Activated T-cell treated with anti-CD3 and anti-CD28 coated beads, Interleukin-2, amount 50 U/mL, for 24 hours (primary cell): ENCODE measurements around the gene NFIC.
"Not testable (repeated sequence)": the region's sequence is repeated elsewhere in the genome, so short reads cannot be mapped to it uniquely, and the experiment has no call there.

Source experiments
- DNase-seq: peaks from one replicate; pipeline ENCODE4 v3.0.0-alpha.2; 2020
- H3K27ac Mint-ChIP-seq: 2 replicates; pipeline ENCODE4 v1.8.0; 2020; ENCODE audit warnings: mild to moderate bottlenecking, mixed read lengths
- H3K27me3 Mint-ChIP-seq: 2 replicates; pipeline ENCODE4 v1.8.0; 2020; ENCODE audit warnings: mixed read lengths
- H3K36me3 Mint-ChIP-seq: 2 replicates; pipeline ENCODE4 v1.8.0; 2020; ENCODE audit warnings: low read depth, mixed read lengths
- H3K4me1 Mint-ChIP-seq: 2 replicates; pipeline ENCODE4 v1.8.0; 2020; ENCODE audit warnings: low read depth, mixed read lengths
- H3K4me3 Mint-ChIP-seq: 2 replicates; pipeline ENCODE4 v1.8.0; 2020; ENCODE audit warnings: mild to moderate bottlenecking, moderate library complexity, mixed read lengths
- H3K9me3 Mint-ChIP-seq: 2 replicates; pipeline ENCODE4 v1.8.0; 2020; ENCODE audit warnings: mixed read lengths

NFIC gene

GRCh38 chr19:3365836-3366752 lies at the start of gene NFIC:
NFIC (plus strand) TSS chr19:3366583; CDS start chr19:3366637, 54 bp downstream.
- peaks cover 61% of the 10 kb centered on the region for H3K4me1 Mint-ChIP-seq
- no peaks in the 10 kb centered on the region for H3K27me3 Mint-ChIP-seq
- no peaks in the 10 kb centered on the region for H3K9me3 Mint-ChIP-seq
- peak within 1 kb of the TSS; percentile 77 for H3K4me3 Mint-ChIP-seq
- no peaks in the 10 kb centered on the region for H3K36me3 Mint-ChIP-seq
- H3K27ac Mint-ChIP-seq: peak within 1 kb of the TSS; percentile 59
- peak; percentile 64 for DNase-seq

GRCh38 chr19:3316659-3317207 lies 49.6 kb upstream of the NFIC start:
- no peaks in the 10 kb centered on the region for H3K9me3 Mint-ChIP-seq
- H3K36me3 Mint-ChIP-seq: no peaks in the 10 kb centered on the region
- H3K27me3 Mint-ChIP-seq: peaks cover 47% of the 10 kb centered on the region
- DNase-seq: no peak
- H3K4me1 Mint-ChIP-seq: no peaks in the 10 kb centered on the region
- H3K4me3 Mint-ChIP-seq: no peak overlapping the region
- H3K27ac Mint-ChIP-seq: no peak overlapping the region

- Mint-ChIP-seq H3K27ac (no peak overlapping the region), H3K27me3 (peaks cover 28% of the 10 kb centered on the region), H3K9me3 (no peaks in the 10 kb centered on the region), H3K4me1 (no peaks in the 10 kb centered on the region), H3K36me3 (no peaks in the 10 kb centered on the region), H3K4me3 (no peak overlapping the region)
- DNase-seq: no peak
These were observed 46.6 kb upstream of the NFIC start for GRCh38 chr19:3319643-3320353.

- Mint-ChIP-seq H3K9me3 (no peaks in the 10 kb centered on the region), H3K27ac (no peak overlapping the region), H3K36me3 (no peaks in the 10 kb centered on the region), H3K27me3 (peaks cover 28% of the 10 kb centered on the region), H3K4me3 (no peak overlapping the region), H3K4me1 (no peaks in the 10 kb centered on the region)
- DNase-seq: no peak
These were observed 46.1 kb upstream of the NFIC start for GRCh38 chr19:3320354-3320670.

GRCh38 chr19:3320853-3321252 lies 45.5 kb upstream of the NFIC start:
- no peak for DNase-seq
- Mint-ChIP-seq H3K36me3 (no peaks in the 10 kb centered on the region), H3K27me3 (peaks cover 24% of the 10 kb centered on the region), H3K9me3 (no peaks in the 10 kb centered on the region), H3K4me3 (no peak overlapping the region), H3K4me1 (no peaks in the 10 kb centered on the region), H3K27ac (no peak overlapping the region)

GRCh38 chr19:3321696-3322095 lies 44.7 kb upstream of the NFIC start:
- H3K36me3 Mint-ChIP-seq: no peaks in the 10 kb centered on the region
- peaks cover 23% of the 10 kb centered on the region for H3K27me3 Mint-ChIP-seq
- DNase-seq: no peak
- no peaks in the 10 kb centered on the region for H3K4me1 Mint-ChIP-seq
- no peaks in the 10 kb centered on the region for H3K9me3 Mint-ChIP-seq
- no peak overlapping the region for H3K27ac Mint-ChIP-seq
- no peak overlapping the region for H3K4me3 Mint-ChIP-seq

- peaks cover 23% of the 10 kb centered on the region for H3K27me3 Mint-ChIP-seq
- H3K27ac Mint-ChIP-seq: no peak overlapping the region
- H3K4me1 Mint-ChIP-seq: peaks cover 1% of the 10 kb centered on the region
- no peaks in the 10 kb centered on the region for H3K9me3 Mint-ChIP-seq
- no peak overlapping the region for H3K4me3 Mint-ChIP-seq
- H3K36me3 Mint-ChIP-seq: no peaks in the 10 kb centered on the region
- DNase-seq: no peak
These were observed 44.0 kb upstream of the NFIC start for GRCh38 chr19:3322199-3322978.

GRCh38 chr19:3323026-3323425 lies 43.4 kb upstream of the NFIC start:
- peaks cover 1% of the 10 kb centered on the region for H3K4me1 Mint-ChIP-seq
- H3K27ac Mint-ChIP-seq: no peak overlapping the region
- H3K9me3 Mint-ChIP-seq: no peaks in the 10 kb centered on the region
- H3K4me3 Mint-ChIP-seq: no peak overlapping the region
- DNase-seq: no peak
- H3K27me3 Mint-ChIP-seq: peaks cover 23% of the 10 kb centered on the region
- no peaks in the 10 kb centered on the region for H3K36me3 Mint-ChIP-seq

- no peak overlapping the region for H3K4me3 Mint-ChIP-seq
- H3K36me3 Mint-ChIP-seq: no peaks in the 10 kb centered on the region
- H3K27ac Mint-ChIP-seq: no peak overlapping the region
- DNase-seq: no peak
- H3K27me3 Mint-ChIP-seq: peaks cover 19% of the 10 kb centered on the region
- no peaks in the 10 kb centered on the region for H3K9me3 Mint-ChIP-seq
- peaks cover 1% of the 10 kb centered on the region for H3K4me1 Mint-ChIP-seq
These were observed 42.7 kb upstream of the NFIC start for GRCh38 chr19:3323658-3324057.

- DNase-seq: peak; percentile 84
- no peak overlapping the region for H3K27ac Mint-ChIP-seq
These were observed 42.0 kb upstream of the NFIC start for GRCh38 chr19:3324405-3324856.

GRCh38 chr19:3325451-3325850 lies 40.9 kb upstream of the NFIC start:
- Mint-ChIP-seq H3K4me3 (no peak overlapping the region), H3K27ac (no peak overlapping the region), H3K9me3 (no peaks in the 10 kb centered on the region), H3K4me1 (peaks cover 1% of the 10 kb centered on the region), H3K27me3 (peaks cover 11% of the 10 kb centered on the region), H3K36me3 (no peaks in the 10 kb centered on the region)
- DNase-seq: no peak

More at GRCh38 chr19:3324405-3324856, 42.0 kb upstream of the NFIC start:
- Mint-ChIP-seq H3K4me3 (no peak overlapping the region), H3K9me3 (no peaks in the 10 kb centered on the region), H3K36me3 (no peaks in the 10 kb centered on the region), H3K4me1 (peaks cover 1% of the 10 kb centered on the region), H3K27me3 (peaks cover 15% of the 10 kb centered on the region)

- no peak for DNase-seq
- H3K9me3 Mint-ChIP-seq: no peaks in the 10 kb centered on the region
- H3K27me3 Mint-ChIP-seq: no peaks in the 10 kb centered on the region
- H3K4me3 Mint-ChIP-seq: no peak overlapping the region
- no peak overlapping the region for H3K27ac Mint-ChIP-seq
- no peaks in the 10 kb centered on the region for H3K36me3 Mint-ChIP-seq
- peaks cover 1% of the 10 kb centered on the region for H3K4me1 Mint-ChIP-seq
These were observed 37.6 kb upstream of the NFIC start for GRCh38 chr19:3328743-3329142.

GRCh38 chr19:3330047-3330446 lies 36.3 kb upstream of the NFIC start:
- H3K27ac Mint-ChIP-seq: no peak overlapping the region
- no peak for DNase-seq
- no peak overlapping the region for H3K4me3 Mint-ChIP-seq
- no peaks in the 10 kb centered on the region for H3K27me3 Mint-ChIP-seq
- no peaks in the 10 kb centered on the region for H3K9me3 Mint-ChIP-seq
- H3K36me3 Mint-ChIP-seq: no peaks in the 10 kb centered on the region
- H3K4me1 Mint-ChIP-seq: peaks cover 1% of the 10 kb centered on the region

- H3K36me3 Mint-ChIP-seq, H3K4me3 Mint-ChIP-seq, H3K27ac Mint-ChIP-seq, DNase-seq, H3K4me1 Mint-ChIP-seq, H3K9me3 Mint-ChIP-seq, H3K27me3 Mint-ChIP-seq: not testable (repeated sequence)
These were observed 34.2 kb upstream of the NFIC start for GRCh38 chr19:3332232-3332631.
